Mucosa of stomach (tissue), 1 donor: Measurements from ENCODE around the gene BCL2.

Source experiments
- H3K27me3 ChIP-seq: one replicate; pipeline ENCODE4 v1.7.0; 2013; ENCODE audit warnings: mild to moderate bottlenecking, low read length; ENCODE audit not compliant: control insufficient read depth, insufficient read depth
- H3K36me3 ChIP-seq: one replicate; pipeline ENCODE4 v1.7.0; 2013; ENCODE audit warnings: low read length; ENCODE audit not compliant: control insufficient read depth, insufficient read depth
- H3K4me1 ChIP-seq: one replicate; pipeline ENCODE4 v1.7.0; 2013; ENCODE audit warnings: mild to moderate bottlenecking, low read length; ENCODE audit not compliant: control insufficient read depth, insufficient read depth
- H3K4me3 ChIP-seq: one replicate; pipeline ENCODE4 v1.7.0; 2013; ENCODE audit warnings: low read length
- H3K9ac ChIP-seq: one replicate; pipeline ENCODE4 v1.7.0; 2013; ENCODE audit warnings: mild to moderate bottlenecking, low read length, moderate library complexity
- H3K9me3 ChIP-seq: one replicate; pipeline ENCODE4 v1.7.0; 2013; ENCODE audit warnings: mild to moderate bottlenecking, low read length, moderate library complexity; ENCODE audit not compliant: control insufficient read depth
- donor health status: Pancreatic carcinoma.

Gene BCL2

GRCh38 chr18:63154350-63155152, 165.0 kb downstream of the BCL2 start:
- no peak overlapping the region for H3K4me3 ChIP-seq
- no peaks in the 10 kb centered on the region for H3K9me3 ChIP-seq
- H3K36me3 ChIP-seq: no peaks in the 10 kb centered on the region
- peaks cover 10% of the 10 kb centered on the region for H3K4me1 ChIP-seq
- H3K9ac ChIP-seq: no peak overlapping the region
- peaks cover 3% of the 10 kb centered on the region for H3K27me3 ChIP-seq

- Histone ChIP-seq H3K4me3 (no peak overlapping the region), H3K27me3 (peaks cover 3% of the 10 kb centered on the region), H3K4me1 (peaks cover 10% of the 10 kb centered on the region), H3K9me3 (no peaks in the 10 kb centered on the region), H3K9ac (no peak overlapping the region), H3K36me3 (no peaks in the 10 kb centered on the region)
Observed at GRCh38 chr18:63152791-63153190, 166.8 kb downstream of the BCL2 start.

- peaks cover 3% of the 10 kb centered on the region for H3K27me3 ChIP-seq
- no peak overlapping the region for H3K9ac ChIP-seq
- H3K36me3 ChIP-seq: no peaks in the 10 kb centered on the region
- no peak overlapping the region for H3K4me3 ChIP-seq
- no peaks in the 10 kb centered on the region for H3K9me3 ChIP-seq
- H3K4me1 ChIP-seq: peaks cover 10% of the 10 kb centered on the region
Observed at GRCh38 chr18:63152096-63152495, 167.5 kb downstream of the BCL2 start.

- Histone ChIP-seq H3K9me3 (no peaks in the 10 kb centered on the region), H3K4me3 (no peak overlapping the region), H3K9ac (no peak overlapping the region), H3K36me3 (no peaks in the 10 kb centered on the region), H3K27me3 (peaks cover 3% of the 10 kb centered on the region), H3K4me1 (peaks cover 10% of the 10 kb centered on the region)
Observed at GRCh38 chr18:63151539-63151938, 168.0 kb downstream of the BCL2 start.

GRCh38 chr18:63150942-63151421, 168.6 kb downstream of the BCL2 start:
- Histone ChIP-seq H3K27me3 (peaks cover 3% of the 10 kb centered on the region), H3K9me3 (no peaks in the 10 kb centered on the region), H3K9ac (no peak overlapping the region), H3K4me3 (no peak overlapping the region), H3K36me3 (no peaks in the 10 kb centered on the region), H3K4me1 (peaks cover 10% of the 10 kb centered on the region)

GRCh38 chr18:63150326-63150725, 169.2 kb downstream of the BCL2 start:
- Histone ChIP-seq H3K4me1 (peaks cover 6% of the 10 kb centered on the region), H3K9ac (no peak overlapping the region), H3K27me3 (no peaks in the 10 kb centered on the region), H3K9me3 (no peaks in the 10 kb centered on the region), H3K4me3 (no peak overlapping the region), H3K36me3 (no peaks in the 10 kb centered on the region)

- no peak overlapping the region for H3K9ac ChIP-seq
- H3K27me3 ChIP-seq: no peaks in the 10 kb centered on the region
- no peaks in the 10 kb centered on the region for H3K9me3 ChIP-seq
- no peak overlapping the region for H3K4me3 ChIP-seq
- H3K36me3 ChIP-seq: no peaks in the 10 kb centered on the region
- H3K4me1 ChIP-seq: no peaks in the 10 kb centered on the region
Observed at GRCh38 chr18:63149302-63149587, 170.3 kb downstream of the BCL2 start.

GRCh38 chr18:63148449-63149301, 170.9 kb downstream of the BCL2 start:
- H3K27me3 ChIP-seq: no peaks in the 10 kb centered on the region
- no peaks in the 10 kb centered on the region for H3K36me3 ChIP-seq
- no peaks in the 10 kb centered on the region for H3K9me3 ChIP-seq
- no peak overlapping the region for H3K4me3 ChIP-seq
- H3K4me1 ChIP-seq: no peaks in the 10 kb centered on the region
- no peak overlapping the region for H3K9ac ChIP-seq

- Histone ChIP-seq H3K4me1 (no peaks in the 10 kb centered on the region), H3K4me3 (no peak overlapping the region)
Observed at GRCh38 chr18:63147973-63148372, 171.6 kb downstream of the BCL2 start.

GRCh38 chr18:63146828-63147409, 172.7 kb downstream of the BCL2 start:
- H3K27me3 ChIP-seq: no peaks in the 10 kb centered on the region

More at GRCh38 chr18:63147973-63148372, 171.6 kb downstream of the BCL2 start:
- Histone ChIP-seq H3K9me3 (no peaks in the 10 kb centered on the region), H3K36me3 (no peaks in the 10 kb centered on the region), H3K27me3 (no peaks in the 10 kb centered on the region), H3K9ac (no peak overlapping the region)

GRCh38 chr18:63145851-63146555, 173.6 kb downstream of the BCL2 start:
- no peaks in the 10 kb centered on the region for H3K9me3 ChIP-seq
- no peaks in the 10 kb centered on the region for H3K27me3 ChIP-seq
- H3K4me3 ChIP-seq: no peak overlapping the region
- H3K9ac ChIP-seq: no peak overlapping the region
- no peaks in the 10 kb centered on the region for H3K4me1 ChIP-seq
- no peaks in the 10 kb centered on the region for H3K36me3 ChIP-seq

More at GRCh38 chr18:63146828-63147409, 172.7 kb downstream of the BCL2 start:
- H3K9ac ChIP-seq: no peak overlapping the region
- no peaks in the 10 kb centered on the region for H3K9me3 ChIP-seq
- H3K4me1 ChIP-seq: no peaks in the 10 kb centered on the region
- no peaks in the 10 kb centered on the region for H3K36me3 ChIP-seq
- no peak overlapping the region for H3K4me3 ChIP-seq
